GM13977 (cell line): ENCODE results near the gene TMEM181.
"Not testable (repeated sequence)": the region's sequence is repeated elsewhere in the genome, so short reads cannot be mapped to it uniquely, and the experiment has no call there.

Source experiments
- DNase-seq: peaks from one replicate; pipeline ENCODE4 v3.0.0; 2012; ENCODE audit warnings: low spot score
- CTCF ChIP-seq: IDR thresholded peaks from 2 replicates; pipeline ENCODE4 v1.5.1; 2012; ENCODE audit warnings: mild to moderate bottlenecking, control low read depth; ENCODE audit not compliant: insufficient read depth; ENCODE audit errors: extremely low read depth, missing control alignments
- in situ Hi-C: fragments of 300-500 bp; cut with MboI; formaldehyde crosslinking; loops from one replicate; pipeline ENCODE4 v1.12.0; 2022; ENCODE audit warnings: low sequenced_read_pairs, low pct_unique_long_range_greater_than_20kb, mixed read lengths, inconsistent platforms; ENCODE audit not compliant: unreplicated experiment

TMEM181 gene

GRCh38 chr6:158609455-158610155, 49.7 kb downstream of the TMEM181 start:
- no peak for DNase-seq
- no peak for TF ChIP-seq CTCF
- in situ Hi-C loops, result loop anchor here (10.0 kb wide), 1 partner anchor 395 kb away; no protein-coding TSS in a partner anchor

GRCh38 chr6:158610319-158610968, 50.6 kb downstream of the TMEM181 start:
- TF ChIP-seq CTCF, result no peak
- in situ Hi-C loops, result no loop called here
- DNase-seq, result no peak

- in situ Hi-C loops, result no loop called here
- TF ChIP-seq CTCF, result no peak
Observed at GRCh38 chr6:158611039-158611438, 51.1 kb downstream of the TMEM181 start.

GRCh38 chr6:158611541-158612370, 51.9 kb downstream of the TMEM181 start:
- no peak for TF ChIP-seq CTCF
- in situ Hi-C loops, result no loop called here
- DNase-seq, result no peak

More at GRCh38 chr6:158611039-158611438, 51.1 kb downstream of the TMEM181 start:
- DNase-seq, result no peak

GRCh38 chr6:158614606-158615005, 54.7 kb downstream of the TMEM181 start:
- DNase-seq, in situ Hi-C loops: not testable (repeated sequence)

- DNase-seq, in situ Hi-C loops: not testable (repeated sequence)
Observed at GRCh38 chr6:158618289-158618688, 58.4 kb downstream of the TMEM181 start.

- in situ Hi-C loops, result no loop called here
Observed at GRCh38 chr6:158619922-158620801, 60.3 kb downstream of the TMEM181 start.

More at GRCh38 chr6:158619922-158620801, 60.3 kb downstream of the TMEM181 start:
- TF ChIP-seq CTCF, result no peak
- DNase-seq, result no peak
